Endothelial cell of hepatic sinusoid (primary cell): Measurements from ENCODE around the gene DPF3.
"Not testable (repeated sequence)": the region's sequence is repeated elsewhere in the genome, so short reads cannot be mapped to it uniquely, and the experiment has no call there.

Source experiments
- in situ Hi-C: cut with HindIII; loops from 2 replicates; pipeline ENCODE4 v1.10.0; 2017; ENCODE audit warnings: low sequenced_read_pairs

The DPF3 gene

GRCh38 chr14:72881543-72881942 lies 12.4 kb downstream of the DPF3 start:
- in situ Hi-C loops = no loop called here

GRCh38 chr14:72880820-72881219 lies 13.1 kb downstream of the DPF3 start:
- in situ Hi-C loops = no loop called here

- in situ Hi-C loops = no loop called here
Measured at GRCh38 chr14:72880164-72880563, 13.7 kb downstream of the DPF3 start.

- in situ Hi-C loops = loop anchor here (5.0 kb wide), 1 partner anchor 82 kb away; no protein-coding TSS in a partner anchor
Measured at GRCh38 chr14:72879431-72879830, 14.5 kb downstream of the DPF3 start.

- in situ Hi-C loops = loop anchor here (5.0 kb wide), 1 partner anchor 81 kb away; no protein-coding TSS in a partner anchor
Measured at GRCh38 chr14:72878746-72879145, 15.2 kb downstream of the DPF3 start.

GRCh38 chr14:72876710-72877063 lies 17.2 kb downstream of the DPF3 start:
- in situ Hi-C loops = loop anchor here (5.0 kb wide), 1 partner anchor 79 kb away; no protein-coding TSS in a partner anchor

GRCh38 chr14:72876005-72876709 lies 17.7 kb downstream of the DPF3 start:
- in situ Hi-C loops = loop anchor here (5.0 kb wide), 1 partner anchor 79 kb away; no protein-coding TSS in a partner anchor

- in situ Hi-C loops = not testable (repeated sequence)
Measured at GRCh38 chr14:72870878-72871277, 23.0 kb downstream of the DPF3 start.

- in situ Hi-C loops = loop anchor here (5.0 kb wide), 1 partner anchor 327 kb away; no protein-coding TSS in a partner anchor
Measured at GRCh38 chr14:72869407-72870329, 24.2 kb downstream of the DPF3 start.

GRCh38 chr14:72868500-72868899 lies 25.4 kb downstream of the DPF3 start:
- in situ Hi-C loops = loop anchor here (5.0 kb wide), 1 partner anchor 326 kb away; no protein-coding TSS in a partner anchor

GRCh38 chr14:72864712-72865365 lies 29.1 kb downstream of the DPF3 start:
- in situ Hi-C loops = loop anchor here (5.0 kb wide), 1 partner anchor 323 kb away; no protein-coding TSS in a partner anchor

GRCh38 chr14:72863216-72864006 lies 30.5 kb downstream of the DPF3 start:
- in situ Hi-C loops = no loop called here

- in situ Hi-C loops = no loop called here
Measured at GRCh38 chr14:72856530-72857266, 37.2 kb downstream of the DPF3 start.

- in situ Hi-C loops = no loop called here
Measured at GRCh38 chr14:72855913-72856312, 38.0 kb downstream of the DPF3 start.

- in situ Hi-C loops = no loop called here
Measured at GRCh38 chr14:72852194-72852593, 41.7 kb downstream of the DPF3 start.

GRCh38 chr14:72851635-72852034 lies 42.3 kb downstream of the DPF3 start:
- in situ Hi-C loops = no loop called here

GRCh38 chr14:72850360-72850759 lies 43.5 kb downstream of the DPF3 start:
- in situ Hi-C loops = no loop called here

GRCh38 chr14:72849222-72849621 lies 44.7 kb downstream of the DPF3 start:
- in situ Hi-C loops = no loop called here

- in situ Hi-C loops = no loop called here
Measured at GRCh38 chr14:72847721-72848120, 46.2 kb downstream of the DPF3 start.

GRCh38 chr14:72845683-72846082 lies 48.2 kb downstream of the DPF3 start:
- in situ Hi-C loops = no loop called here
